GM18508 (cell line): ENCODE measurements around the gene PLIN3.
"Not testable (repeated sequence)": the region's sequence is repeated elsewhere in the genome, so short reads cannot be mapped to it uniquely, and the experiment has no call there.

Source experiments
- ATAC-seq: cut with Tn5 transposase; IDR thresholded peaks from one replicate; pipeline ENCODE4 v1.9.1; 2021; ENCODE audit warnings: moderate number of reproducible peaks; ENCODE audit not compliant: insufficient read depth, unreplicated experiment

The PLIN3 gene

GRCh38 chr19:4816202-4816949 is 51.1 kb downstream of the PLIN3 start:
- no peak for ATAC-seq

GRCh38 chr19:4815426-4816201 is 51.9 kb downstream of the PLIN3 start:
- ATAC-seq, result no peak

- ATAC-seq, result no peak
Observed at GRCh38 chr19:4814625-4815425, 52.6 kb downstream of the PLIN3 start.

GRCh38 chr19:4811328-4812131 is 55.9 kb downstream of the PLIN3 start:
- ATAC-seq, result no peak

- no peak for ATAC-seq
Observed at GRCh38 chr19:4807188-4807587, 60.3 kb downstream of the PLIN3 start.

- ATAC-seq, result no peak
Observed at GRCh38 chr19:4806384-4806783, 61.1 kb downstream of the PLIN3 start.

GRCh38 chr19:4805140-4805539 is 62.3 kb downstream of the PLIN3 start:
- not testable (repeated sequence) for ATAC-seq

- no peak for ATAC-seq
Observed at GRCh38 chr19:4803736-4804695, 63.5 kb downstream of the PLIN3 start.

GRCh38 chr19:4802711-4803110 is 64.8 kb downstream of the PLIN3 start:
- no peak for ATAC-seq

- ATAC-seq, result no peak
Observed at GRCh38 chr19:4801085-4801619, 66.3 kb downstream of the PLIN3 start.

- no peak for ATAC-seq
Observed at GRCh38 chr19:4800591-4801081, 66.8 kb downstream of the PLIN3 start.

- no peak for ATAC-seq
Observed at GRCh38 chr19:4795400-4795799, 72.1 kb downstream of the PLIN3 start.

- no peak for ATAC-seq
Observed at GRCh38 chr19:4794971-4795370, 72.5 kb downstream of the PLIN3 start.

- ATAC-seq, result not testable (repeated sequence)
Observed at GRCh38 chr19:4793278-4793677, 74.2 kb downstream of the PLIN3 start.

- not testable (repeated sequence) for ATAC-seq
Observed at GRCh38 chr19:4792866-4793195, 74.6 kb downstream of the PLIN3 start.

GRCh38 chr19:4792019-4792865 is 75.2 kb downstream of the PLIN3 start:
- not testable (repeated sequence) for ATAC-seq

- ATAC-seq, result peak; percentile 93
Observed at GRCh38 chr19:4791183-4792018, 76.1 kb downstream of the PLIN3 start, which contains the start of gene FEM1A. TSS of gene FEM1A (plus strand) at chr19:4791734. CDS start at chr19:4791855, 121 bp downstream.
